HG02798 (cell line): ENCODE results near the gene FOSL2.

Source experiments
- ATAC-seq: cut with Tn5 transposase; IDR thresholded peaks from one replicate; pipeline ENCODE4 v1.9.1; 2021; ENCODE audit warnings: mild to moderate bottlenecking; ENCODE audit not compliant: unreplicated experiment, poor library complexity

Gene FOSL2

DNA sequence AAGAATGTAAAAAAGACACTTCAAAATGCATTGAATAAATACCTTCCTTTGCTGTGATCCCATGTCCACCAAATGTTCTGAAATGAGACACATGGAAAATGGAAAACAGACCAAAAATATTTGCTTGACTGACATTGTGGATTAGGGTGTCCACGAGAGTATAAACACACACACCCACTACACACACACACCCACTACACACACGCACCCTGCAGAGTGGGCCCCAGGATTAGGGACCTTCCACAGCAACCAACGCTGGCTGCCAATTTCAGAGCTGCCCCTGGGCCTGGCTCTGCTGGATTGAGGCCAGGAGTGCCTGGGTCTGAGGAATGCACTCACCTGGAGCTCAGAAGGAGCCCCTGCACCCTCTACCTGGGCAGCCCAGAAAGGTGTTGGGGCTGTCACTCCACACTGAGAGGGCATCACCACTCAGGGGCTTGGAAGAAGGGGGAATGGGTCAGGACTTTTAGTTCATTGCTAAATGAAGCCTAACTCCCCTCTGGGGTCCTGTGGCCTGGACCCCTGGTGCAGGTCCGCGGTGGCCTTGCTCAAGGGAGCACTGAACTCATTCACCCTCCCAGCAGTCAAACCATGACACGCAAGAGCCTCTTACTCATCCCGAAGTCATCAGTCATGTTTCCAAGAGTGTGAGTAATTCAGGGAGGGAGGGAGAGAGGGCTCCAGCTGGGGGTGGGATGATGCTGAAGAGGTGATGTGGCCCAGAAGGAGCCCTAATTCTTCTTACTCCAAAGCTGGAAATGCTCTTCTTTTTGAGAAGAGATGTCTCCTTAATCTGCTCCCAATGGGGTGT, 53.0 kb downstream of the FOSL2 start:
- ATAC-seq = no peak

DNA sequence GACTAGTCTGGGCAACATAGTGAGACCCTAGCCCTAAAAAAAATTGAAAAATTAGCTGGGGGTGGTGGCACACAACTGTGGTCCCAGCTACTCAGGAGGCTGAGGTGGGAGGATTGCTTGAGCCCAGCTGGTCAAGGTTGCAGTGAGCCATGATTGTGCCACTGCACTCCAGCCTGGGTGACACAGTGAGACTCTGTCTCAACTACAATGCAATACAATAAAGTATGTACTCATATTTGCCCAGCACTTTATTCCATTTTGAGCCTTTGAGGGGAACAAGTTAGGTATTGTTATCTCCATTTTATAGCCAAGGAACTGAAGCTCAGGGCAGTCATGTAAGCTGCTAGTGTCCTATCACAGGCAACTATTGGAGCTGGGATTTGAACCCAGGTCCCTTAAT, 53.9 kb downstream of the FOSL2 start:
- ATAC-seq = no peak

DNA sequence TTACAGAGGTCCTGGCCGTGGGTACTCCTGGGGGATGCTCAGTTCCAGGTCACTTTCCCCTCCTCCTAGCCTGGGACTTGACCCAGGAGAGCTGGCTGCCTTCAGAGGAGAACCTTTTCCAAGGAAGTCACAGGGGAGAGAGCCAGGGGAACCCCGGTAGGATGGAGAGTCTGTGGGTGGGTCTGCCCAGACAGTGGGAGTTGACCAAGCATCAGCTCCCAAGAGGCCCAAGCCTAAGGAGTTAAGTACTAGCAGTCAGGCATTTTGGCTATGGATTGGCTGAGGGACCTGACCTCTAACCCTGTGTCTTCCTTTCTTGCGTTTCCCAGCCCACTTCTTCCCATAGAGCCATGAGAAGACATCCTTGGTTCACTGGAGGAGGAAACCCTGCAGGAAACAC, 54.4 kb downstream of the FOSL2 start:
- ATAC-seq = no peak

DNA sequence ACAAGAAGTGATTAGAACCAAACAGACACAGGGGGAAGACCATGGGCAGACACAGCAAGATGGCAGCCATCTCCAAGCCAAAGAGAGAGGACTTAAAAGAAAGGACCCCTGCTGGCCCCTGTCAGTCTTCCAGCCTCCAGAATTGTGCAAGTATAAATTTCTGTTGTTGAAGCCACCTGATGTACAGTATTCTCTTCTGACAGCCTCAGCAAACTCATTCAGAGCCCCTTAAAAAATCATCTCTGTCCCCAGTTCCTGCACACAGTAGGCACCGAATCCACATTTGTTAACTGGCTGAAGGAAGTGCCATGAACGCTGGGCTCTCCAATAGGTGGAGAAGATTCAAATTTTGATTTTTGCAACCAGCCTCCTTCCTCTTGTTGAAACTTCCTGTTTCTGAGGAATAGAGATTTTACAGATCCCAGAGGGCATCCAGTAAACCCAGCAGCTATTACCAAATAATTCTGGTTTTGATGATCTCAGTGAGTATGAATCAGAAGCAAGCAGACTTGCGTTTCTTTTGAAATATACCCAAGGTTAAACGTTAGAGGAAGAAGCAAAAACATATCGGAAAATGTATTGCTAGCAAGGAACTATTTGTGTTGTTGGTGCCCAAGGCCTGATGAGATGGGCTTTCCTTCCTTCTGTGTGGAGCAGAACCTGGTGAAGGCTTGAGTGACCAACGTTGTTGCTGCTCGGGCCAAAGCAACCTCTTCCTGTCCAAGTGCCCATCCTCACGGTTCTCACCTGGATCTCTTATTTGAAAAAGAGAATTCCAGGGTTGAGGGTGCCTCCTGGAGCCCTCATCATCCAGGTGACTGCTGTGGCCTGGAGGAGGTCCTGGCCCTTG, 55.5 kb downstream of the FOSL2 start:
- ATAC-seq = no peak

DNA sequence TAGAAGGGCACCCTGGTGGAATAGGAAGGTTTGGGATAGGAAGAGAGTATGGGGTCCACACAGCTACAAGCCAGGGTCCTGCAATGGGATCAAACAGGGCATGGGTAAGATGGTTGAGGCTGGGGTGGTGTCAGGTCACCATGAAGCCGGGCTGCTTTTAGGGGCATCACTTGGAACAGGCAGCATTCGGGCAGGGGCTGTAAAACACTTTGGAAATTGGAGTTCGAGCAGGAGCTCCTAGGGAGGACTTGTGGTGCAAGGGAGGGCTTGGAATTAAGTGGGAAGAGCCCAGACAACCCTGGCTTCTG, 56.1 kb downstream of the FOSL2 start:
- ATAC-seq = no peak

DNA sequence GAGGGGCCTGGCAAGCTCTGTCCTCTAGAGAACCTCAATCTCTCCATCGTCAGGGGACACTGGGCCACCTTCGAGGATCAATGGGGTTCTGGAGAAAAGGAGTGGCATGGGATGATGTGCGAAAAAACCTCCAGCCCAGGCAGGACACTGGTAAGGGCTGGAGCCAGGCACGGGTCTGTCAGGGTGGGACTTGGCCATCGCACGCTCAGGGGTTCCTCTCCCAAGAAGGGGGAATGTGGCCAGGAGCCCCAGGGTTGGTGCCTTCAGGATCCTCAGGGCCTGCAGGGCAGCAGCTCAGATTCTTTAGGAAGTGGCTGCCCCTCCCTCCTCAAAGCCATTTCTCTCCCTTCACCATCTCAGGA, 56.4 kb downstream of the FOSL2 start:
- no peak for ATAC-seq

DNA sequence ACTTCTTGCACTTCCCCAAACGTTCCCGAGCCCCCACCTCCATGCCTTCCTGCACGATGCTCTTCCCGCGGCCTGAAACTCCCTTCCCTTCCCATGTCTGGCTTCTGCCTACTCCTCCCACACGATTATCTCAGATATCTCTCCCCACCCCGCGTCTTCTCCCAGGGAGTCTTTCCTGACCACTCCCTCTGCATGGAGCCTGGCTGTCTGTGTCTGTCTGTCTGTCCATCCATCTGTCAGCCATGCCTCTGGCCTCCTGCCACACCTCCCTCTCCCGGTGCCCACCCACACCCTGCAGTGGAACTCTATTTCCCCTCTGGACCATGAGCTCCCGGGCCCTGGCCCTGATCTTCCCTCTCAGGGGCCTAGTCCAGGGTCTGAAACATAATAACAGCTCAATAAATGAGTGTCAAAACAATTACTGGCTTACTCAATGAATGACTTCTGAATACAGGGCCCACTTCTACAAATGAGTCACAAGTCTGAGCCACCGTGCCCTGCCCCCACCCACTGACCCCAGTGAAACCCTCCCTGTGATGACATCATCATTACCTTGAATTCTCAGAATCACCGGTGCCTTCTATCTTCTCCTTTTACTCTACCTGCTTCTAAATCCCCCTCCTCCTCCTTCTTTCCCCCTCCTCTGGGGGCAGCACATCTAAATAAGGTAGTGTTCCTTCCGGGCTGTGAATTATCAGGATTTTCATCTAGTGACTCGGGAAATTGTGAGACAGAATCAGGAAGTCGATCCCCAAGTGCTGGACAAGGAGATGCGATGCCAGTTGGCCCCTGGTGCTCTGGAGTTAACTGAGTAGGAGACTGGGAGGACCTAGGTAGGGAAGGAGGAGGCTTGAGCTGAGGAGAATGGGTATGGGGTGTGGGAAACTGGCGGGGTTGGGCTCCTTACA, 57.1 kb downstream of the FOSL2 start:
- no peak for ATAC-seq

DNA sequence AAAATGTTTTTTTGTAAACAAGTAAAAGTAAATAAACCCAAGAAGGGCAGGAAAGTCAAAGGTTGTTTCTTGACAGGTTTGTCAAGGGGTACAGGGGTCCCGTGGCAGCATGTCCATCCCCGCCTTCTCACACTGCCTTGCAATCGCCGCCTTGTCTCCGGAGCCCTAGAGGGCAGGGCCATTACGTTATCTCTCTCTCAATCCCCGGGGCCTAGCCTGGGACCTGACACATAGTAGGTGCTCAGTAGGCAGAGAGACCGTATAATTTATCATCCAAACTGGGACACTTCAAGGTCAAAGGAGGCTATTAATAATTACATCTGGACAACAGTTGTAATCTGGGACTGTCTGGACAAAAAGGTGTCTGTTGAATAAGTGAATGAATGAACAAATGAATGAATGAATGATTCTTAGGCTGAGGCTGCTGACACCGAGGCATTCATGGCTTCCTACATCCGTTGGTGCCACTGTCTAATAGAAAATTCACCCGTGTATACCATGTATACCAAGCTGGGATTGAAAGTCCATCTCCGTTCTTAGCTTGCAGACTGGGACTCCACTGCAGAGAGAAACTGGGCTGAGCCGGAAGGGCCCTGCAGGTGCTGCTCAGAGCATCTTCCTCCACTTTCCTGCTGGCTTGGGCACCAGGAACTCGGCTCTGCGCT, 58.4 kb downstream of the FOSL2 start:
- ATAC-seq = no peak

DNA sequence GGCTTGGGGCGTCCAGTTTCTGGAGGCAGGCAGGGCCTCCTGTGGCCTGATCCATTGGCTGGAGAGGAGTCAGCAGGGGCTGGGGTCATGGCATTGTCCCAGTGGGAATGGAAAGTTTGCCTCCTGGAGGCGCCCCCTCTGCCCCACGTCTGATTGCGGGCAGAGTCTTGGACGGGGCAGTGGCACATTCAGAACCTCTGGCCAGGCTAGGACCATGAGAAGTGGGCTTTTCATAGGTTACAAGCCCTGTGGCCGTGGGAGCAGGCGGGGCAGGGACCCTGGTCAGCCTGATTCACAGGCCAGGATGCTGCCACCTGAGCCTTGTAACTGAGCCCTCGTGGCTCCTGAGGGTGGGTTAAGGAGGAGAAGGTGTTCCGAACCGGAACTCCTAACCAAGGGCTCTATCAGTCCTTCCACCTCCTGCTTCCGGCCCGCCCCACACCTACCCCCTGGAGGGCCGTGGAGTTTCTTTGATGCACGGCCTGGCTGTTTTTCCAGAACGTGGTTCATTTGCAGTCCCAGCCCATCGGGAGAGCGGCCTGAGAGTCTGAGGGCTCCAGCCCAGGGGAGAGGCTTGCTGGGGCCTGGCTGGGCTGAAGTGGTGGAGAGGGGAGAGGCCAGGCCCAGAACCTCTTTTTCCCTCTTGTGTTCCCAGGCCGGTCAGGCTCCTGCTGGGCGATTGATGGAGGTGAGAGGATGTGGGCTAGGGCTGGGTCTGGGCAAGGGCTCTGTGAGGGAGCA, 59.3 kb downstream of the FOSL2 start:
- no peak for ATAC-seq

DNA sequence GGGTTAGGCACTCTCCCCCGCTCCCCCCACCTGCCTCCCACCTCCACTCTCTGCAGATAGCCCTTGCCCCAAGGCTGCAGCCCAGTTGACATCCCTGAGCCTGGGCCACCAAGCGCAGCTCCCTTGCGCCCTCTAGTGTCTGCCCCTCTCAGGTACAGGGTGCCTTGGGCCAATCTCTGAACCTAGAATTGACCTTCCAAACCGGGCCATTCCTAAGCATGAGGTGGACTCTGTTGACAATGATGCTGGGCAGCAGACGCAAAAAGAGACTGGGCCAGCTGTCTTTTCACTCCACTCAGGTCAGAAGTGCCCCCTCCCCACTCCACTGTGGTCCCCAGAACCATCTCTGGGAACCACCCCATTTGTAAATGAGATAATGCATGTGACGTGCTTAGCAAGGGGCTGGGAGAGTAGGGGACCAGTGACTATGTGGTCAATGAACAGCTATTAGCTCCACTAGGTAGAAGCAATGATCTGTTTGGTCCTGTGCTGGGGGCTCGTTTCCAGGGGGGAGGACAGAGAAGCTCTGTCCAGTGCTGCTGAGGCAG, 60.0 kb downstream of the FOSL2 start:
- ATAC-seq = peak; percentile 59

DNA sequence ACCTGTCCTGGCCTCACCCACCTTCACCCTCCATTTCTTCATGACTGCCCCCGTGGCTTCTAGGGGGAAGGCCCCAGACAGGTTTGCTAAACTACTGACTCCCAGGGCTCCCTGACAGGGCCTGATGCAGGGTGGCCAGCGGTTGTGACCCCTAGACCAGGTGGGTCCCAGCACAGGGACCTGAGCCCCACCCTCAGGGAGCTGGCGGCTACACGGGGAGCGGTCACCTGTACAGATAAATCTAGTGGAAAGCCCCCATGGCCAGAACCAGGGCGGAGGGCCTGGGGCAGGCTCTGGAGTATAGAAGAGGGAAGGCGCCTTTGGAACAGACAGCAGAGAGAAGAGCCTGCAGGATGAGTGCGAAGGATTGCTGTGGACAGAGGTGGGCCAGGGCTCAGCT, 60.7 kb downstream of the FOSL2 start:
- ATAC-seq = no peak

DNA sequence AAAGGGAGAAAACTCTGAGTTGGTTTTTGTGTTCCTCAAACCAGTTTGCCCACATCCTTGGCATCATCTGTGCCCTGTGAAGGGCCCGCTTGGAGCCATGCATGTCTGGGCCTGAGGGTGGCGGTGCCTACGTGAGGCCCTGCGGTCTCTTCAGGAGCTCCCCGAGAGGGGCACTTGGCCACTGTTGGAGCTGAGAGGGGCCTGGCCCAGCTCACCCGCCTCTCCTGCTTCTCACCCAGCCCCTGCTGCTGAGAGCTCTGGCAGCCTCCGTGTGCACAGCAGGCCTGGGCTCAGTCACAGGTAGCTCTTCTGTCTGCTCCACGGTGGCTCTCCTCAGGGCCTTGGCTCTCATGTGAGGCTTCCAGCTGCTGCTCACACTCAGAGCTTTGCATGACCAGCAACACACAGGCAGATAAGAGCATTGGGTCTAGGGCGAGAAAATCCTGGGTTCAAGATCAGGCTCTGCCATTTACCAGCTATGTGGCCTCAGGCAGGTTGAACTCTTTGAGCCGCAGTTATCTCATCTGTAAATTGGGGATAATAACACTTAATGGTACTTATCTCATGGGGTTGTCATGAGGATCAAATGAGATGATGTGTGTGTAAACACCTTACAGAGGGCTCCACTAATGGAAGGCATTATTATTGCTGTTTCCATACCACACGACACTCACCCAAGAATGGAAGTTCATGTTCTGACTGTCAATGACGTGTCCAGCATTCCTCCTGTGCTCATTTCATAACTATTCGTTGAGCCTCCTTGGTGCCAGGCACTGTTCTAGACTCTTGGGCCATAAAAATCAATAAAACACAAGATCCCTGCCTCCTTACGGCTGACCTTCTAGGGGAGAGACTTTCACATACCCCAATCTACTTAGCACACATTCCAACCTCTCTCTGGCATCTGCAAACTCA, 61.6 kb downstream of the FOSL2 start:
- no peak for ATAC-seq

DNA sequence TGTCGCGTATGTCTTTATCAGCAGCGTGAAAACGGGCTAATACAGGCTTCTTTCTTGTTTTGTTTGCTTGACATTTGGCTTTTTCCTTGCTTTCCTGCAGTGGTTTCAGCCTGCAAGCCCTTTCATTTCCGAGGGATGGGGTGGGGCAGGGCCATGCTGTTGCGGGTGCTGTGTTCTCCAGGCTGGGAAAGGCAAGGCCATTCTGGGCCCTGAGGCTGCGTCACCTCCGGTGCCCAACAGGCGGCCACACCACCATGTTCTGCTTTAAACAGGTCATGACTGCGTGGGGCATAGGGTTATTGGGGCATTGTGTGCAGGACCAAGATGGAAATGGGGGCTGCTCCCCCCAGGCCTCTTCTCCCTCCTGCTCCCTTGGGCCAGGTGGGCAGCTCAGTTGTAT, 64.6 kb downstream of the FOSL2 start:
- ATAC-seq = no peak

DNA sequence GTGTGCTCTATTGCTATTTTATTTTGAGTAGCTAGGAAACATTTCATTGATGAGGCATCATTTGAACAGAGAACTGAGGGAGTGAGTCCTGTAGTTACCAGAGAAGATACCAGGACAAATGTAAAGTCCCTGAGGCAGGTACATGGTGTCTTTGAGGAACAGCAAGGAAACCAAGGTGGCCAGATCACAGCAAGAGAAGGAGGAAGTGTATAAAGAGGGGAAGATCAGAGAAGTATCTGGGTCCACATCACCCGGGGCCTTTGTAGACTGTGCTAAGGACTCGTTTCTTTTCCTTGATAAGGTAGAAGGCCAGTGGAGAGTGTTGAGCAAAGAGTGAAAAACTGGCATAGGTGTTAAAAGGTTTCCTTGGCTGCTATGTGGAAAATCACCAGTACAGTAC, 68.4 kb downstream of the FOSL2 start:
- no peak for ATAC-seq

DNA sequence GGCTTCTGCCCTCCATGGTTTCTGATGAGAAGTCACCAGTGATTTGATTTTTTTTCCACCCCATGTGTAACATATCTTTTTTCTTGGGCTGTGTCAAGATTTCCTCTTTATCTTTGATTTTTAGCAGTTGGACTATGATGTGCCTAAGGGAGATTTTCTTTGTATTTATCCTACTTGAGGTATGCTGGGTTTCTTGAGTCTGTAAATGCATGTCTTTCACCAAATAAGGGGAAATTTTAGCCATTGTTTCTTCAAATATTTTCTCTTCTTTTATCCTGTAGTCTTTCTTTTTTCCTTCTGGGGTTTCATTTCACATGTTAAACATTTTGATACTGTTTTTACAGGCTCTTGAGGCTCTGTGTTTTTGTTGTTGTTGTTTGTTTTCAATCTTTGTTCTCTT, 69.5 kb downstream of the FOSL2 start:
- no peak for ATAC-seq

DNA sequence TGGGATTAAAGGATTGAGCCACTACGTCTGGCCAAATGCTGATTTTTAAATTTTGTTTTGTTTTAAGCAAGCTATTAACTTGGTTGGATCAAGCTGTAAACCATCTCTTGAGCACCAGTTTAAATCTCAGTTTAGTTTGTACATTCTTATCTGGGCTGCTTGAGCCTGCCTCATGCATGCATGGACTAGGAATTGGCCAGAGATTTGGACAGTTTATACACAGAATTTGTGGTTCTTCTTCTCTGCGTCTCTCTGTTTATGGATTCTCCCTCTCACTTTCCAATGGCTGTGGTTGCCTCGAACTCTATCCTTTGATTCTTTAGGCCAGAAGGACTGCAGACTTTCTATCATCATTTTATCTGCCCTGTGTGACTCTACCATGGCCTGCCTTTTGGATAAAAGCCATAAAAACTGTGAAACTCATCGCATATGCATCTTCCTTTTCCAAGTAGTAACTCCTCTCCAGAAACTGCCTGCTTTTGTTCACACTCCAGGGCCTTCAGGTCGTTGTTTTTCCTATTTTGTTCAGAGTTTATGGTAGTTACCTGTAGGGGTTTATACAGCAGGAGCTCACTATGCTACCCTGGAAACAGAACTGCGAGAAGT, 70.7 kb downstream of the FOSL2 start:
- ATAC-seq = no peak

DNA sequence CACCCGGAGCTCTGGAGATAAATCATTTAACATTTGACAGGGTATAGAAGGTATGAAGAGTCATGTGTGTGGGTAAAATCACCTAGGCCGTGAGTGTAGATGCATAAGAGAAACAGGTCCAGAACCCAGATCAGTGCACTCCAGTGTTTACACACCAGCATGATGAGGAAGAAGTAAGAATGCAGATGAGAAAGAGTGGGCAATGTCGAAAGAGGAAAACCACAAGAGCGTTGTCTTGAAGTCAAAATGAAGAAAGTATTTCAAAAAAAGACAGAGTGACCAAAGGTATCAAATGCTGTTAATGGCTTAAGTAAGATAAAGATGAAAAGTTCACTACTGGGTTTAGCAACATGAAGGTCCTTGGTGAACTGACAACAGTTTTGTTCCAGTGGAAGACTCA, 71.2 kb downstream of the FOSL2 start:
- no peak for ATAC-seq
